SK-MEL-5 (cell line): ENCODE results near the gene DVL2. TPM values are rescaled to one million over a fixed set of nuclear protein-coding genes. Genes with fewer than 3 reads are reported as not detected.

ENCODE experiments used
- DNase-seq: peaks from one replicate; pipeline ENCODE4 v3.0.0-alpha.2; 2016; ENCODE audit warnings: low read depth, low spot score
- in situ Hi-C: cut with HindIII; loops from 2 replicates; pipeline ENCODE4 v1.10.0; 2016; ENCODE audit warnings: low sequenced_read_pairs, high pct_unique_total_duplicates, low pct_unique_long_range_greater_than_20kb
- polyA plus RNA-seq, 2 experiments: library from polyadenylated mRNA; depleted of rRNA; stranded (reverse); fragments of >200 nt; gene quantifications; 2 replicates each; pipeline ENCODE4 v1.2.3, GENCODE V29; 2015
- total RNA-seq: library from RNA; depleted of rRNA; stranded (reverse); fragments of >200 nt; shearing (Covaris generic); gene quantifications from 2 replicates; pipeline ENCODE4 v1.2.3, GENCODE V29; 2014; rRNA removed

DVL2 gene
- total RNA-seq, result 86.9 and 91.5 TPM in 2 replicates
- 57.4 and 71.1 TPM in 2 replicates for polyA plus RNA-seq (2015; cell fraction: cytosol; rRNA removed)
- 141 and 181 TPM in 2 replicates for polyA plus RNA-seq (2015; cell fraction: nucleus; rRNA removed)

DNA sequence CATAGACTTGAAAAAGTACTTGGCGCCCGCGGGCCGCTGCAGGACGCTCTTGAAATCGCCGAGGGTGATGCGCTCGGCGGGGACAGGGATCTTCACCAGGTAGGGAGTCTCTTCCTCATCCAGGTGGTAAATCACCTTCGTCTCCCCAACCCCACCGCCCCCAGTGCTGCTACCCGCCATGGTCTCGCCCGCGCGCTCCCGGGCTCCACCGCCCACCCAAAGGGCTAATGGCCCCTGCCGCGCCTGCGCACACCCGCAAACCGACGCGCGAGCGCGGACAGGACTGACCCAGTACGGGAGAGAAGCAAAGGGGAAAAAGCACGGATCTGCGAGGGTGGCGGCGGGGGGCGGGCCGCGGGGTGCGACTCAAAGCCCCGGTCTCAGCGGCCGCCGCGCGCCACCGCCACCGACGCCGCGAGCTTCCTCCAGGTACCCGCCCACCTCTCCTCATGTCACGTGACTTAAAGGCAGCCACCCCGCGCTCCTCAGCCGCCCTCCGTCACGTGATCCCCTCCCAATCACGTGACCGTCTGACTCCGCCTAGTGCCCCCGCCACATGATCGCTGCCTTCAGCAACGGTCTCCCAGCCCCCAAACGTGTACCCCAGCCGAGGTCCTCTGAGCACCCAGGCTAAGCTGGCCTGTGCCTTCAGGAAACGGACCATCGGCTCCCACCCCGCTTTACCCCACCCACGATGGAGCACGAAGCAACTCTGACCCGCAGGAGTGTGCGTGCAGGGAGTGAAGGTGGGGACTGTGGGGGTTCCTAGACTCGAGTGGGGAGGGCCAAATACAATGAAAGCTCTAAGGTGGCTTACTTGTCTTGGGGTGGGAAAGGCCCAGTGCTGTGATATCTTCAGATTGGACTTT lies at the start of gene DVL2:
DVL2 (minus strand) TSS at position 435 of the 869 bp plus-strand sequence; CDS start at position 180, 255 bp downstream.
- DNase-seq, result peak; percentile 94
- in situ Hi-C loops, result no loop called here

DNA sequence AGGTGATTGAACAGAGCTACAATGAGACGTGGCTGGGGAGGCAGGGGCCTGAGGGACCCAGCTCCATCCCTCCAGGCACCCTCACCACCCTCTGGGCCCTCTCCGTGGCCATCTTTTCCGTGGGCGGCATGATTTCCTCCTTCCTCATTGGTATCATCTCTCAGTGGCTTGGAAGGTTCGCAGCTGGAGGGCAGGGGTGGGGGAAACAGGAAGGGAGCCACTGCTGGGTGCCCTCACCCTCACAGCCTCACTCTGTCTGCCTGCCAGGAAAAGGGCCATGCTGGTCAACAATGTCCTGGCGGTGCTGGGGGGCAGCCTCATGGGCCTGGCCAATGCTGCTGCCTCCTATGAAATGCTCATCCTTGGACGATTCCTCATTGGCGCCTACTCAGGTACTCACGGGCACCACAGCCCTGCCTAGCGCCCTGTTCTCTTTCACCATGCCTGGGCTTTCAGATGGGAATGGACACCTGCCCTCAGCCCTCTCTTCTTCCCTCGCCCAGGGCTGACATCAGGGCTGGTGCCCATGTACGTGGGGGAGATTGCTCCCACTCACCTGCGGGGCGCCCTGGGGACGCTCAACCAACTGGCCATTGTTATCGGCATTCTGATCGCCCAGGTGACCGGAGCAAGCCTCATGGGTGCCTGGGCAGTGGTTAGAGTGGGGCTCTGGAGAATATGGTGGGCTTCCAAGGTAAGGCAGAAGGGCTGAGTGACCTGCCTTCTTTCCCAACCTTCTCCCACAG lies 49.3 kb upstream of the DVL2 start:
- in situ Hi-C loops, result no loop called here

DNA sequence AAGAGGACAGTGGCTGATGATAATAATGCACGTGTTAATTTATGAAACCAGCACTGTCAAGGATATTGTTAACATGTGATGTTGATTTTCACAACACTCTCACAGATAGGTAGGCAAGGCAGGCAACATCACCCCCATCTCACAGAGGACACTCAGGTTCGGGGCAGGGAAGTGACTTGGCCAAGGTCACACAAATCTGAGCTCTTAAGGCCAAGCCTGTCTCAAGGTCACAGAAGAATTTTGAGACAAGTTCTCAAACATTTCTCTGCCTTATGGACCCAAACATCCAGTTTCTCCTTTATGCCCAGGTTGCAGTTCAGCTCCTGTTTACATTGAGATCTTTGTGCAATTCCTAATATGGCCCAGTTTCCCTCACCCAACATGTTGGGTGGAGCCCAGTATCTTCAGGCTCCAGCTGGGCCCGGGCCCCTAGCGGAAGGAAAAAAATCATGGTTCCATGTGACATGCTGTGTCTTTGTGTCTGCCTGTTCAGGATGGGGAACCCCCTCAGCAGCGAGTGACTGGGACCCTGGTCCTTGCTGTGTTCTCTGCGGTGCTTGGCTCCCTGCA lies 48.5 kb upstream of the DVL2 start:
- in situ Hi-C loops, result no loop called here
- DNase-seq, result peak; percentile 14

More for the DNA sequence above, 49.3 kb upstream of the DVL2 start:
- no peak for DNase-seq

DNA sequence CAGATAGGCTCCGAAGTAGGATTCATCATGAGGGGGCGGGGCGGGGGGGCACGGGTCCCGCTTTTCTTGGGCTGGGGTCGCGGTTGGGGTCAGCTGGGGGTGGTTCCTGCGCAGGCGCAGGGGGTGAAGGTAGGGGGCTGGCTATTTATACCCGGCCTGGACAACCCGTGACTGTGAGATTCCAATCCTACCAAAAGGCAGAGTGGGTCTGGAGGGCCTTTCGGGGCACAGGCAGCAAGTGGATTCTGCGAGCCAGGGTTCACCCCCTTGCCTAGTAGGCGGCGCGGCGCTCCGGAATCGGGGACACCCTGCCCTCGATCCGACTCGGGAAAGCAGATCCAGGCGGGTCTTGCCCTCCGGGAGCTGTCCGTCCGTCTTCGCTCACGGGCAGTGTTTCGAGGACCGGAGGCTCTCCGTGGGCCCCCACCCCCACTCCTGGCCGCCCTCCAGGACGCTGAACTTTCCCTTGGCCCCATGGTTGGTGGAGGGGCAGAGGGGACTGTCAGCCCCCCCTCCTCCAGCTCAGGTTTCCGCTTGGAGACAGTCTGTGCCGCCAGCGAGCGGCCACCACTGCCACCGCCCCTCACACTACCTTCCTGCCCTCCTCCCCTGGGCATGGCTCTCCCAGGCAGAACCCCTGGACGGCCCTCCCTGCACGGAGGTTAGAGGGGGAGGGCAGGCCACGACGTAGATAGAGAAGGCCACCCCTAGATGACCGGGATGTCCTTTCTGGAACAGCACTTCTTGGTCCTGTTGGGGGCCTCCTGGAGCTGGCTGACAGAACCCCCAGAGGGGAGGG lies 47.8 kb upstream of the DVL2 start:
- in situ Hi-C loops, result no loop called here
- DNase-seq, result no peak

DNA sequence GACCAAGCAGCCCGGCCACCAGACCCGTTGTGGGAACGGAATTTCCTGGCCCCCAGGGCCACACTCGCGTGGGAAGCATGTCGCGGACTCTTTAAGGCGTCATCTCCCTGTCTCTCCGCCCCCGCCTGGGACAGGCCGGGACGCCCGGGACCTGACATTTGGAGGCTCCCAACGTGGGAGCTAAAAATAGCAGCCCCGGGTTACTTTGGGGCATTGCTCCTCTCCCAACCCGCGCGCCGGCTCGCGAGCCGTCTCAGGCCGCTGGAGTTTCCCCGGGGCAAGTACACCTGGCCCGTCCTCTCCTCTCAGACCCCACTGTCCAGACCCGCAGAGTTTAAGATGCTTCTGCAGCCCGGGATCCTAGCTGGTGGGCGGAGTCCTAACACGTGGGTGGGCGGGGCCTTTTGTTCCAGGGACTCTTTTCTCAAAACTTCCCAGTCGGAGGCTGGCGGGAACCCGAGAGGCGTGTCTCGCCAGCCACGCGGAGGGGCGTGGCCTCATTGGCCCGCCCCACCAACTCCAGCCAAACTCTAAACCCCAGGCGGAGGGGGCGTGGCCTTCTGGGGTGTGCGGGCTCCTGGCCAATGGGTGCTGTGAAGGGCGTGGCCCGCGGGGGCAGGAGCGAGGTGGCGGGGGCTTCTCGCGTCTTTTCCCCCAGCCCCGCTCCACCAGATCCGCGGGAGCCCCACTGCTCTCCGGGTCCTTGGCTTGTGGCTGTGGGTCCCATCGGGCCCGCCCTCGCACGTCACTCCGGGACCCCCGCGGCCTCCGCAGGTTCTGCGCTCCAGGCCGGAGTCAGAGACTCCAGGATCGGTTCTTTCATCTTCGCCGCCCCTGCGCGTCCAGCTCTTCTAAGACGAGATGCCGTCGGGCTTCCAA lies 47.0 kb upstream of the DVL2 start, which contains the start of gene SLC2A4:
SLC2A4 (plus strand) TSS at position 645 of the 879 bp plus-strand sequence; CDS start at position 862, 217 bp downstream.
- in situ Hi-C loops, result no loop called here

DNA sequence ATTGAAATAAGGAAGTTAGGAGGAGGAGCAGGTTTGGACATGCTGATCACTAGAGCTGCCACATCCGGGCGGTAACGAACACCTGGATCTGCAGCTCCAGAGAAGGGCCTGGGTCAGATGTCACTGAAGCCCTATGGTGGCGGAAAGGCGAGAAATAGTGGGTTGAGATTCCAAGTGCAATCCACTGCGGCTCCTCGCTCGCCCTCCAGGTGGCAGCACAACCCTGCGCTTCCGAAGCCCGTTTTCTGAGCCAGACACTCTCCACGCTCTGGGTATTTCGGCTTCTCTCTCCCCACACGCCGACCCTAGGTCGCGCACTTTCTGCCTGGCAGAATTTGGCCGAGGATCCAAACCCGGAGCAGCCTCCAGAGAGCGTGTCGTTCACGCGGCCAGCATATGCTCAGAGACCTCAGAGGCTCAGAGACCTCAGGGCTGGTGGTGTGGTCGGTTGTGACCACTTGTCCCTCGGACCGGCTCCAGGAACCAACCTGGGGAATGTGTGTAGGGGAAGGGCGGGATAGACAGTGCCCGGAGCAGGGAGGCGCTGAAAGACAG lies 46.3 kb upstream of the DVL2 start:
- in situ Hi-C loops, result no loop called here

More for the DNA sequence above, 47.0 kb upstream of the DVL2 start, which contains the start of gene SLC2A4:
- DNase-seq, result peak; percentile 97

DNA sequence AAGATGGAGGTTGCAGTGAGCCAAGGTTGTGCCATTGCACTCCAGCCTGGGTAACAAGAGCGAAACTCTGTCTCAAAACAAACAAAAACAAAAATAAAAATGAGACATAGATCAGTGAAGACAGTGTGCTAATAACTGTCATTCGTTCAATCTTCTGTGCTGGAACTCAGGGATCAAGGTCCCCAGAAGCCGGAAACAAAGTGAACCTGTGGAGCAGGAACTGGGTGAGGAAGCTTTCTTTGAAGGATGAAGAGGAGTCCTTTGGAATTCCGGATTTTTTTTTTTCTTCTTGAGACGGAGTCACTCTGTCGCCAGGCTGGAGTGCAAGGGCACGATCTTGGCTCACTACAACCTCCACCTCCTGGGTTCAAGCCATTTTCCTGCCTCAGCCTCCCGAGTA lies 45.1 kb upstream of the DVL2 start:
- in situ Hi-C loops, result no loop called here

More for the DNA sequence above, 46.3 kb upstream of the DVL2 start:
- peak; percentile 84 for DNase-seq

DNA sequence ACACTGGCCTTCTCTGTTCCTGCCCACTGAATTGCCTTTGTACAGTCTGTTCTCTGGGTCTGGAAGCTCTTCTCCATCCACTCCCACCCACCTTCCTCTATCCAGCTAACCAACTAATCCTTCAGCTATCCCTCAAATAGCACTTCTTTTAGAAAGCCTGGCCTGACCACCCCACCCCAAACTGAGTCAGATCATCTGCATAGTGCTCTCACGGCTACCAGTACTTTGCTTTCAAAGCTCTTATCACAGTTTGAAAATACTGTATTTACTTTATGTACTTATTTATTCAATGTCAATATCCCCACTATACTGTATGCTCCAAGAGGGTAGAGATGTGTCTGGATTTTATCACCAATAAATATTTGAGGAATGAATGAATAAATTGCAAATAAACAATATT lies 32.5 kb upstream of the DVL2 start:
- DNase-seq, result no peak
- in situ Hi-C loops, result no loop called here

More for the DNA sequence above, 45.1 kb upstream of the DVL2 start:
- DNase-seq, result no peak

DNA sequence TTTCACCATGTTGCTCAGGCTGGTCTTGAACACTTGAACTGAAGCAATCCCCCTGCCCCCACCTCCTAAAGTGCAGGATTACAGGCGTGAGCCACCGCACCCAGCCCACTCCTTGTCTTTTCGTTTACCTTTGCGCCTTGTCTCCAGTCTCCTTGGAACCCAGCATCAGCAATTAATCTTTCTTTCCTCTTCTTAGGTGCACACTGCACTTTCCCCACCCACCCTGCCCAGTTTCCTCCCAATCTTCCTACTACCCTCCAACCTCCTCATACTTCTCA lies 29.4 kb upstream of the DVL2 start:
- DNase-seq, result no peak
- in situ Hi-C loops, result no loop called here

DNA sequence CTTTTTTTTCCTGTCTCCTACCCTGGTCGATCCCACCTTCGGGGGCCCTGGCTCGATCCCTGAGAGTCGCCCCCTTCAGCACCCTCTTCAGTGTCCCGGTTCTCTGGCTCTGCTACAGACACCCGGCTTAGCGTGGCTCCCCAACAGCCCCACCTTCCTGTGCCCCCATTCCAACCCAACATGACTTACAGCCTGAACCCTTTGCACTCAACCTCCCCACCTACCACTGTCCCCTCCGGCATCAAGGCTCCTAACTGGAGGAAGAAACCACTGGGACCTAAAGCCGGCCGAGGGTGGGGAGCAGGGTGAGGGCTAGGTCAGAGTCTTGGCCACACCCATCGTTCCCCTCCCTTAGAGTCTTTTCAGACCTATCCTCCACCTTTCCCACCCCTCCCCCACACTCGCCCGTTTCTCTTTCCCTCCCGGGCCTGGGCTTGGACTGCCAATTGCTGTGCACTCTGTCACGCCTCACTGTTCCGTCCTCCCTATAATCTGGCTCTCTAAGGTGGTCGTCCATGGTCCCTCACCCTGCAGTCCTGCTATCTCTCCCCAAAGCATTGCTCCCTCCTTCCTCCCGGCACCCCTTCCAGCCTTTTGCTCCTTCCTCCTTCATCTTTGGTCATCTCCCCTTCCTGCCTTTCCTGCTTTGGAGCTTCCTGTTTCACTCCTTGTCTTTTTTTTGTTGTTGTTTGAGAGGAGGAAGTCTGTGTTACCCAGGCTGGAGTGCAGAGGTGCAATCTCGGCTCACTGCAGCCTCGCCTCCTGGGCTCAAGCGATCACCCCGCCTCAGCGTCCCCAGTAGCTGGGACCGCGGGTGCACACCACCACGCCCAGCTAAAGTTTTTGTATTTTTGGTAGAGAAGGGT lies 28.9 kb upstream of the DVL2 start:
- DNase-seq, result no peak
- in situ Hi-C loops, result no loop called here

DNA sequence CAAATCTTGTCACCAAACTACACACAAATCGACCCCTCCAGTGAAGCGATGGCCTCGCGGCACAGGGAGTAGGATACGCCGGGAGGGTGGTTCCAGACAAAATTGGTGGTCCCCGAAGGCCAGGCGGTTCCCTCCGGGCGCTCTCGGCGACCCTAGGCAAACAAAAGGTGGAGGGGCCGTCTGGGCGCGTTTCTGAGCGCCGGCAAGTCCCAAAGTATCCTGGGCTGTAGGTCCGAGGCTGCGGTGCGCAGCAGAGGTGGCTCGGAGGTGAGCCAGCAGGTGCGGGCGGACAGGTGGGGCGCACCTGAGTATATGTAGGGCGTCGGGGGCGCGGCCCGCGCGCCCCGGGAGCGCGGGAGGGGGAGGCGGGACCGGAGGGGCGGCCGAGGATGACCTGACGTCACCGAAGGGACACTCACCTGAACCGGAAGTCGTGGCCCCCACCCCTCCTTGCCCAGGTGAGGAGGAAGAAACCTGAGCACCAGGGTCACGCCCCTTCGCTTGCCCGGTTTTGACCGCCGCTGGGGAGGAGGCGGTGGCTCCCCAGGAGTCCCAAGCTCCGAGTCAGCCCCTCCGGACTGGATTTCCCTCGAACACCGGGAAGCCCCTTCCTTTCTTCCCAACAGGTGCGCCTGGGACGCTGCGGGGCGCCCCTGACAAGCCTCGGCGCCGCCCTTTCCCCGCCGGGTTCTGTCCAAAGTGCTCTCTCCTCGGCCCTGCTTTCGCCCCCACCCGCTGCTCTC lies 28.0 kb upstream of the DVL2 start, which contains the start of gene CLDN7:
CLDN7 (minus strand) TSS at position 287 of the 743 bp plus-strand sequence. CDS start 435 bp downstream, outside the sequence.
- in situ Hi-C loops, result no loop called here

DNA sequence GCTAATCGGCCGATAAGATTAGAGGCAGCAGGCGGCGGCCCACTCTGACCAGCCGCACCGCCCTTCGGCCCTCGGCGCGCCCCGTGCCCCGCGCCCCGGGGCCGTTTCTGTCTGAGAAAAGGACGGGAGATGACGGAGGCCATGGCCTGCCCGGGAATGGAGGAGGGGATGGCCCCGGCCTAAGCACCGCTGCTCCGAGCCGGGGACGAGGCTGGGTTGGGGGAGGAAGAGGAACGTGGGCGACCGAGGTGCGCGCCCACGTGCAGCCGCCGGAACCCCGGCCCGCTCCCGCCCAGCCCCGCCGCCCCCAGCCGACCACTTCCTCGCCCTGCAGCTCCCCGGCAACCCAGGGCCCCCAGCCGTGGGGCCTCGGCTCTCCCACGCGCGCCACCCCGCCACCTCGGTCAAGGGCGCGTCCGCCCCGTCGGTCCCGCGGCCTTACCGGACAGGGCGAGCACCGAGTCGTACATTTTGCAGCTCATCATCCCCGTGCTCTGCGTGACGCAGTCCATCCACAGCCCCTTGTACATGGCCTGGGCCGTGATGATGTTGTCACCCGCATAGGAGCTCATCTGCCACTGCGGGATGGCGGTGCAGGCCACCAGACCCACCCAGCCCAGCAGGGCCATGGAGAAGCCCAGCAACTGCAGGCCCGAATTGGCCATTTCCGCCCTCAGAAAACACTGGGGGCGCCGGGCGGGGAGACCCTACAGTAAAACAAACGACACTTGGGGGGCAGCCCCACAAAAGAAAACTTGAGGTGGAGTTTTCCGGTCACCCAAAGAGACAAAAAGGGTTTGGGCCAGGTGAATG lies 27.3 kb upstream of the DVL2 start:
- no peak for DNase-seq
- in situ Hi-C loops, result no loop called here

More for the DNA sequence above, 28.0 kb upstream of the DVL2 start, which contains the start of gene CLDN7:
- no peak for DNase-seq

DNA sequence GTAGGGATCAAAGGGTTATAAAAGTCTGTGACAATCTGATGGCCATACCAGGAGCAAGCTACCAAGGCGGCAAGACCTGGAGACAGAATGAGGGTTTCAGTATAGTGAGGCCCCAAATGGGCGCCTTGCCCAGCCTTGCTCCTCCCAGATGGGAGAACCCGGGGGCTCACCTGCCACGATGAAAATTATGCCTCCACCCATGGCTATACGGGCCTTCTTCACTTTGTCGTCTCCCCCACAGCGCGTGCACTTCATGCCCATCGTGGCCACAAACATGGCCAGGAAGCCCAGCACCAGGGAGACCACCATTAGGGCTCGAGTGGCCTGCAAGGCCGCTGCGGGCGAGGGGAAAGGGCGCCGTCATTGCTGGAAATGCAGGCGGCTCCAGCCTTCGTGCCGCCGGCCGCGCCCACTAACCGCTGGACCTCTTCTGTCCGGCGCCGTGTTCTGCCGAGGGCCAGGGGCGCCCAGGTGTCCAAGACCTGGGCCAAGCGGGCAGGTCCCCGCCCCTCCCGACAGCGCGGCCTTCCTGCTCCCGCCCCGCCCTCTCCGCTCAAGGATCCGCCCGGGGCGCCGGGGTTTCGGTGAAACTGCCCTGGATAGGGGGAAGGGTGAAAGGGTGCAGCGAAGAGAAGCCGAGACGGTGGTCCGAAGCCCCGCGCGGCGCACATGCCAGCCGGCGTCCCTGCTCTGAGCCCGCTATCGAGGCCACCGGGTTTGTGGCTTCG lies 26.5 kb upstream of the DVL2 start:
- in situ Hi-C loops, result no loop called here
- DNase-seq, result no peak
